Naive thymus-derived CD8-positive, alpha-beta T cell (primary cell): ENCODE measurements around the gene HOXA3. TPM values are rescaled to one million over a fixed set of nuclear protein-coding genes. Genes with fewer than 3 reads are reported as not detected.
A peak's percentile ranks its signal among the peaks of the same experiment; 100 is the strongest.

Experiments
- ATAC-seq, 2 donors: fragments of 150-1000 bp; cut with Tn5 transposase in 1 of 2; sonication (Bioruptor Pico), chemical (Tn5 transposase) in 1 of 2; 1 replicate in 1 of 2; 2 replicates in 1 of 2; pipeline ENCODE4 v1.10.0; 2021; ENCODE audit warnings: mild to moderate bottlenecking in 2 of 2, moderate library complexity in 2 of 2
- POLR2A ChIA-PET: fragments of 350-600 bp; sonication (Branson Sonifier 250); formaldehyde crosslinking; loops from one replicate; lab custom pipeline; 2021; ENCODE audit warnings: antibody characterized with exemption; lab: Charles Lee
- DNase-seq, 10 donors: peaks; one replicate each; pipeline versions ENCODE4 v3.0.0 to v3.0.0-alpha.2; 2020 to 2022
- H3K27ac Mint-ChIP-seq, 10 donors: one replicate each; pipeline ENCODE4 v1.8.0; 2020 to 2022; ENCODE audit warnings: mild to moderate bottlenecking in 10 of 10, mixed read lengths in 10 of 10, moderate library complexity in 4 of 10, inconsistent platforms in 1 of 10
- H3K27me3 Mint-ChIP-seq, 5 donors: one replicate each; pipeline ENCODE4 v1.8.0; 2021 to 2022; ENCODE audit warnings: mixed read lengths in 5 of 5
- H3K36me3 Mint-ChIP-seq, 3 donors: one replicate each; pipeline ENCODE4 v1.8.0; 2020 to 2022; ENCODE audit warnings: mixed read lengths in 3 of 3, mild to moderate bottlenecking in 2 of 3, inconsistent platforms in 1 of 3
- H3K4me1 Mint-ChIP-seq, 4 donors: one replicate each; pipeline ENCODE4 v1.8.0; 2021 to 2022; ENCODE audit warnings: mixed read lengths in 4 of 4
- H3K4me3 Mint-ChIP-seq, 10 donors: one replicate each; pipeline ENCODE4 v1.8.0; 2020 to 2022; ENCODE audit warnings: mild to moderate bottlenecking in 10 of 10, mixed read lengths in 10 of 10, moderate library complexity in 6 of 10, inconsistent platforms in 1 of 10
- H3K9me3 Mint-ChIP-seq, 9 donors: one replicate each; pipeline ENCODE4 v1.8.0; 2020 to 2022; ENCODE audit warnings: mixed read lengths in 9 of 9, mild to moderate bottlenecking in 3 of 9, inconsistent platforms in 1 of 9, moderate library complexity in 1 of 9
- polyA plus RNA-seq, 3 donors: library from polyadenylated mRNA; unstranded; fragments of 300-500 nt; fragmentation: Illumina TruSeq; gene quantifications; one replicate each; pipeline ENCODE4 v1.2.3, GENCODE V29; 2021
- total RNA-seq, 8 experiments: library from RNA in 2 of 8; stranded (reverse) in 2 of 8; gene quantifications; one replicate each; pipeline ENCODE4 v1.2.3 and lab custom pipeline; 2021 to 2026

The HOXA3 gene
- total and polyA plus RNA-seq, 5 experiments from 2014 or later: not detected

GRCh38 chr7:27155816-27156507, 3.6 kb upstream of the HOXA3 start:
- H3K27me3 Mint-ChIP-seq: peaks cover 63 to 93% (median 82%) of the 10 kb centered on the region in 5 donors
- peak in 1 of 2 donors; percentile 20 for ATAC-seq
- peaks cover 20 to 76% (median 62%) of the 10 kb centered on the region in 4 donors for H3K4me1 Mint-ChIP-seq
- peak in 1 of 10 donors; percentile 60 for DNase-seq
- peaks cover 0 to 3% (median 3%) of the 10 kb centered on the region in 3 donors for H3K36me3 Mint-ChIP-seq
- H3K4me3 Mint-ChIP-seq: peak overlapping the region; percentile 58 to 81 (median 70)
- POLR2A ChIA-PET: interaction anchor here (1.2 to 1.8 kb wide), 2 partner anchors 12 to 35 kb away, joined by 4 to 5 read pairs; no protein-coding TSS in a partner anchor
- H3K9me3 Mint-ChIP-seq: no peaks in the 10 kb centered on the region
- peak overlapping the region in 4 of 10 donors; percentile 38 to 92 (median 50) for H3K27ac Mint-ChIP-seq

DNA sequence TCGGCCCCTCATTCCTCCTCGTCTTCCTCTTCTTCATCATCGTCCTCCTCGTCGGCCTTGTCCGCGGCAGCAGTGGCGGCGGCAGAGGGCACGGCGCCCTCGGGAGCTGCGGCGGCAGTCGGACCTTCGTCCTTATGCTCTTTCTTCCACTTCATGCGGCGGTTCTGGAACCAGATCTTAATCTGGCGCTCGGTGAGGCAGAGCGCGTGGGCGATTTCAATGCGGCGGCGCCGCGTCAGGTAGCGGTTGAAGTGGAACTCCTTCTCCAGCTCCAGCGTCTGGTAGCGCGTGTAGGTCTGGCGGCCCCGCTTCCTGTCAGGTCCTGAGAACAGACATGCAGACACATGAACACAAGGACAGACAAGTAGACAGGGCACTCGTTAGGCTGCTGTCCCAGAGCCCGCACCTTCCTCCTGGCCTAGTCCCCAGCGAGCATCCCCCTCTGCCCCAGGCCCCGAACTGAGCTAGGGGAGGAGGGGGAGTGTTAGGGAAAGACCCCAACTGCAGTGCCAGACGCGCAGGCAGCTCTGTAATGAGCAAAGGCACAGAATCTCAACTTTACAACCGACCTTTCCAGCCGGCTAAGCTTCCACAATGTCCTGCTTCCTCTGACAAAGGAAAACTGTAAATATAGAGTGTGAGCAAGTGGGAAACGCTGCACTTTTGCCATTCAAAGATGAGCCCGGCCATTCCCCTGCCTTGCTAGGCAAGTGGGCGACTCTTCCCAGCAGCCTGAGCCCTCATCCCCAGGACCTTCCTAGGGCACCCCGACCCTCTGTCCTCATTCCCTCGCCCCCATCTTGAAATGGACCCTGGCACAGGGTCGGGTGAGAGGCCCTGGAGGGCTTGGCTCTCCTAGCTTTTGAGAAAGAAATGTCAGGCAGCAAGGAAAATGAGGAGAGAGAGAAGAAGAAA, 2.8 kb upstream of the HOXA3 start:
- POLR2A ChIA-PET: interaction anchor here (0.6 to 1.2 kb wide), 2 partner anchors 11 to 802 kb away, joined by 3 to 4 read pairs; no protein-coding TSS in a partner anchor
- ATAC-seq: peak in 1 of 2 donors; percentile 15
- Mint-ChIP-seq H3K27me3 (peaks cover 63 to 99% (median 83%) of the 10 kb centered on the region in 5 donors), H3K4me3 (peak overlapping the region; percentile 61 to 81 (median 69)), H3K9me3 (no peaks in the 10 kb centered on the region), H3K27ac (peak overlapping the region in 4 of 10 donors; percentile 19 to 92 (median 43)), H3K4me1 (peaks cover 26 to 82% (median 66%) of the 10 kb centered on the region in 4 donors), H3K36me3 (peaks cover 0 to 3% (median 3%) of the 10 kb centered on the region in 3 donors)
- DNase-seq: peak in 1 of 10 donors; percentile 55

- no peak overlapping the region for H3K27ac Mint-ChIP-seq
- H3K36me3 Mint-ChIP-seq: peaks cover 0 to 3% (median 3%) of the 10 kb centered on the region in 3 donors
- H3K4me3 Mint-ChIP-seq: peak overlapping the region; percentile 34 to 81 (median 66)
- H3K27me3 Mint-ChIP-seq: peaks cover 61 to 97% (median 82%) of the 10 kb centered on the region in 5 donors
- DNase-seq (no peak), ATAC-seq (no peak)
- H3K4me1 Mint-ChIP-seq: peaks cover 27 to 76% (median 63%) of the 10 kb centered on the region in 4 donors
- POLR2A ChIA-PET: interaction anchor here (1.1 to 1.2 kb wide), 2 partner anchors 10 to 33 kb away, joined by 3 to 4 read pairs; no protein-coding TSS in a partner anchor
- H3K9me3 Mint-ChIP-seq: no peaks in the 10 kb centered on the region
These were observed 2.0 kb upstream of the HOXA3 start for GRCh38 chr7:27154369-27154768.

- ATAC-seq (no peak), DNase-seq (no peak)
- H3K9me3 Mint-ChIP-seq: no peaks in the 10 kb centered on the region
- POLR2A ChIA-PET: interaction anchor here (1.1 kb wide), 1 partner anchor 34 kb away, joined by 3 read pairs; no protein-coding TSS in a partner anchor
- peaks cover 24 to 73% (median 59%) of the 10 kb centered on the region in 4 donors for H3K4me1 Mint-ChIP-seq
- peaks cover 58 to 97% (median 80%) of the 10 kb centered on the region in 5 donors for H3K27me3 Mint-ChIP-seq
- peaks cover 0 to 3% (median 0%) of the 10 kb centered on the region in 3 donors for H3K36me3 Mint-ChIP-seq
- peak overlapping the region in 3 of 10 donors; percentile 7 to 69 (median 34) for H3K4me3 Mint-ChIP-seq
- H3K27ac Mint-ChIP-seq: peak overlapping the region in 1 of 10 donors; percentile 16
These were observed 1.1 kb upstream of the HOXA3 start for GRCh38 chr7:27153526-27153925.

GRCh38 chr7:27152816-27153442, 546 bp upstream of the HOXA3 start:
- DNase-seq (peak in 1 of 10 donors; percentile 40), ATAC-seq (no peak)
- Mint-ChIP-seq H3K36me3 (peaks cover 0 to 3% (median 0%) of the 10 kb centered on the region in 3 donors), H3K27me3 (peaks cover 60 to 97% (median 81%) of the 10 kb centered on the region in 5 donors), H3K27ac (peak overlapping the region in 1 of 10 donors; percentile 44), H3K4me3 (peak overlapping the region in 3 of 10 donors; percentile 14 to 69 (median 36)), H3K9me3 (peaks cover 0 to 2% (median 0%) of the 10 kb centered on the region in 9 donors), H3K4me1 (peaks cover 27 to 73% (median 62%) of the 10 kb centered on the region in 4 donors)
- POLR2A ChIA-PET: interaction anchor here (0.6 kb wide), 1 partner anchor 121 kb away, joined by 3 read pairs; no protein-coding TSS in a partner anchor

- peak overlapping the region; percentile 62 to 92 (median 80) for H3K4me3 Mint-ChIP-seq
- H3K9me3 Mint-ChIP-seq: peaks cover 0 to 2% (median 0%) of the 10 kb centered on the region in 9 donors
- peaks cover 57 to 97% (median 79%) of the 10 kb centered on the region in 5 donors for H3K27me3 Mint-ChIP-seq
- H3K4me1 Mint-ChIP-seq: peaks cover 32 to 65% (median 58%) of the 10 kb centered on the region in 4 donors
- peak overlapping the region in 4 of 10 donors; percentile 2 to 91 (median 36) for H3K27ac Mint-ChIP-seq
- POLR2A ChIA-PET: interaction anchor here (1.1 kb wide), 1 partner anchor 10 kb away, joined by 3 read pairs; no protein-coding TSS in a partner anchor
- ATAC-seq: peak; percentile 17 to 37
- H3K36me3 Mint-ChIP-seq: peaks cover 0 to 3% (median 0%) of the 10 kb centered on the region in 3 donors
- DNase-seq: peak in 2 of 10 donors; percentile 1 to 55
These were observed 947 bp downstream of the HOXA3 start for GRCh38 chr7:27151341-27151930.

- H3K9me3 Mint-ChIP-seq: peaks cover 0 to 2% (median 0%) of the 10 kb centered on the region in 9 donors
- H3K4me1 Mint-ChIP-seq: peaks cover 32 to 59% (median 52%) of the 10 kb centered on the region in 4 donors
- POLR2A ChIA-PET: interaction anchor here (0.6 to 1.1 kb wide), 2 partner anchors 10 to 19 kb away, joined by 3 read pairs; no protein-coding TSS in a partner anchor
- H3K36me3 Mint-ChIP-seq: peaks cover 0 to 3% (median 0%) of the 10 kb centered on the region in 3 donors
- DNase-seq (peak; percentile 29 to 72 (median 62)), ATAC-seq (peak; percentile 84 to 88)
- peak overlapping the region; percentile 62 to 92 (median 80) for H3K4me3 Mint-ChIP-seq
- H3K27me3 Mint-ChIP-seq: peaks cover 62 to 97% (median 81%) of the 10 kb centered on the region in 5 donors
- H3K27ac Mint-ChIP-seq: peak overlapping the region in 2 of 10 donors; percentile 2 to 4
These were observed 1.6 kb downstream of the HOXA3 start for GRCh38 chr7:27150568-27151340.

- peaks cover 55 to 97% (median 76%) of the 10 kb centered on the region in 5 donors for H3K27me3 Mint-ChIP-seq
- no peak overlapping the region for H3K27ac Mint-ChIP-seq
- ATAC-seq: no peak
- H3K4me3 Mint-ChIP-seq: peak overlapping the region; percentile 3 to 92 (median 70)
- POLR2A ChIA-PET: interaction anchor here (0.6 to 1.1 kb wide), 2 partner anchors 11 to 18 kb away, joined by 3 read pairs; no protein-coding TSS in a partner anchor
- peaks cover 28 to 52% (median 45%) of the 10 kb centered on the region in 4 donors for H3K4me1 Mint-ChIP-seq
- H3K9me3 Mint-ChIP-seq: peaks cover 0 to 2% (median 0%) of the 10 kb centered on the region in 9 donors
- H3K36me3 Mint-ChIP-seq: peaks cover 0 to 3% (median 0%) of the 10 kb centered on the region in 3 donors
- peak in 1 of 10 donors; percentile 60 for DNase-seq
These were observed 2.4 kb downstream of the HOXA3 start for GRCh38 chr7:27149842-27150567.

DNA sequence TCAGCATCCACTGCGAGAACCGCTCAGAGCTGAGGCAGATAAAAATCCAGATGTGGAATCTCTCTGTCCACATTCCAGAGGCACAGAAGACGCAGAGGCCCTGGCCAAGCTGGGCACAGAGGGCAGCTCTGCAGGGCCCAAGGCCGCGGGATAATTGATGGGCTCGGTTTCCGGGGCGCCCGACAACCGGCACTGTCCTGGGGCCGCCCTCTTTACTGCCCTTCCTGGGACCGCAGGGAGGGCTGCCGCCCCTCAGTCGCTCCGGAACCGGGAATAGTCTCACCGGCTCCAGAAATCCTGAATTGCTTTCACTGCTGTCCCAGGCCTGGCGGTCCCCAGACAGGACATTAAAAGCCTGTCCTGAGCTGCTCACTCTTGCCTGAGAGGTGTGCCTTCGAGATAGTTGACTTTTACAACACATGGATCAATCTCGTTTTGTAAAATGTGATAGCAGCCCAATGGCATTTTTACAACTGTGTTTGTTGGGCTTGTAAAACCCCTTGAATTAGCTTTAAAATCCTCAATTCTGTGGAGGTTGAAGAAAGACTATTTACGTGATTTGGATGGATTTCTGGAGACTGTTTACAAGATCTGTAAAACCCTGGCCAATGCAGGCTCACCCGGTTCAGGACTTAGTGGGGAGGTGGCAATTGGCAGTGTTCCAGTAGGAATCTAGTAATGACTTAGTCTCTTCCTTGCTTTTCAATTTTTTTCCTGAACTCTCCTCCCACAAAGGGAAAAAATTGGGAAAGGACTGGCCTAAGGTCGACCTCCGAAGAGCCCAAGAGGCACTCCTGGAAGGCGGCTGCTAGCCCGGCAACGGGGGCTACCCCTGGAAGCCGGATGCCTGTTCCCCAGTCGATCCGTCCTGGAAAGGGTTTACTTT, 3.4 kb downstream of the HOXA3 start:
- peaks cover 0 to 2% (median 0%) of the 10 kb centered on the region in 9 donors for H3K9me3 Mint-ChIP-seq

More for the DNA sequence above, 3.4 kb downstream of the HOXA3 start:
- POLR2A ChIA-PET: interaction anchor here (0.6 kb wide), 1 partner anchor 22 kb away, joined by 3 read pairs; no protein-coding TSS in a partner anchor
- ATAC-seq: no peak
- Mint-ChIP-seq H3K4me1 (peaks cover 23 to 43% (median 36%) of the 10 kb centered on the region in 4 donors), H3K27ac (peak overlapping the region in 1 of 10 donors; percentile 69), H3K4me3 (peak overlapping the region in 4 of 10 donors; percentile 64 to 80 (median 76)), H3K36me3 (no peaks in the 10 kb centered on the region), H3K27me3 (peaks cover 46 to 90% (median 67%) of the 10 kb centered on the region in 5 donors)
- peak in 1 of 10 donors; percentile 56 for DNase-seq
